ENCODE results near the gene ST3GAL3. TPM values are rescaled to one million over a fixed set of nuclear protein-coding genes. Genes with fewer than 3 reads are reported as not detected.

ST3GAL3 gene
- total and polyA plus RNA-seq, 2 of the 13 experiments (the other 11 are each of a cell fraction or from before 2014, with no cell fraction given), result 5.1 to 8.1 TPM

- peak; percentile 98 for TF ChIP-seq ZNF335 (CRISPR knock-in tag; IDR thresholded peaks at IDR 0.05)
- no peak for TF ChIP-seq ZSCAN22 (CRISPR knock-in tag; IDR thresholded peaks at IDR 0.05)
- TF ChIP-seq POLR2AphosphoS2 (IDR thresholded peaks at IDR 0.05; ENCODE audit: low read depth, low read length), result 0 out of 2 replicates have a peak, but pooled peaks have one; percentile 52
- TF ChIP-seq ZNF547 (CRISPR knock-in tag; IDR thresholded peaks at IDR 0.05), result no peak; the same call in 1 of the 2 replicates
- no peak for TF ChIP-seq ZBTB40 (IDR thresholded peaks at IDR 0.05)
- TF ChIP-seq ZBTB40 (CRISPR knock-in tag; IDR thresholded peaks at IDR 0.05), result peak; percentile 54; the same call in 1 of the 2 replicates
- no peak for TF ChIP-seq ZNF737 (CRISPR knock-in tag; IDR thresholded peaks at IDR 0.05; ENCODE audit: borderline replicate concordance)
- TF ChIP-seq ZMAT3 (CRISPR knock-in tag; conservative IDR thresholded peaks at IDR 0.05), result 0 out of 2 replicates have a peak, but pooled peaks have one; percentile 62
- peak; percentile 70; the same call in 1 of the 2 replicates for TF ChIP-seq ZNF83 (CRISPR knock-in tag; IDR thresholded peaks at IDR 0.05; ENCODE audit: borderline replicate concordance)
- peak; percentile 92 for TF ChIP-seq NR2C2 (CRISPR knock-in tag; IDR thresholded peaks at IDR 0.05; ENCODE audit: borderline replicate concordance)
- peak; percentile 67 for TF ChIP-seq NFYB (CRISPR knock-in tag; IDR thresholded peaks at IDR 0.05)
- peak; percentile 32; the same call in 1 of the 2 replicates for TF ChIP-seq ZNF709 (CRISPR knock-in tag; IDR thresholded peaks at IDR 0.05)
- TF ChIP-seq PAF1 (CRISPR knock-in tag; IDR thresholded peaks at IDR 0.05), result no peak
- TF ChIP-seq ZZZ3 (CRISPR knock-in tag; IDR thresholded peaks at IDR 0.05; ENCODE audit: borderline replicate concordance), result 0 out of 2 replicates have a peak, but pooled peaks have one; percentile 11
- TF ChIP-seq MXI1 (IDR thresholded peaks at IDR 0.05; ENCODE audit: borderline replicate concordance, low read depth, low read length), result peak; percentile 84; the same call in 1 of the 3 replicates
- TF ChIP-seq CHD2 (IDR thresholded peaks at IDR 0.05; ENCODE audit: low read depth, low read length), result 0 out of 2 replicates have a peak, but pooled peaks have one; percentile 5
- peak; percentile 91 for TF ChIP-seq CBFB (CRISPR knock-in tag; IDR thresholded peaks at IDR 0.05)
- TF ChIP-seq ZNF563 (CRISPR knock-in tag; IDR thresholded peaks at IDR 0.05), result peak; percentile 74; the same call in 1 of the 2 replicates
- no peak for TF ChIP-seq TCF12 (IDR thresholded peaks at IDR 0.05)
- no peak for TF ChIP-seq TCF12 (CRISPR knock-in tag; IDR thresholded peaks at IDR 0.05)
- no peak for TF ChIP-seq NCOA1 (CRISPR knock-in tag; IDR thresholded peaks at IDR 0.05)
- no peak for TF ChIP-seq FOXJ3 (CRISPR knock-in tag; IDR thresholded peaks at IDR 0.05; ENCODE audit: borderline replicate concordance)
- peak; percentile 83; the same call in 1 of the 2 replicates for TF ChIP-seq TBX2 (CRISPR knock-in tag; IDR thresholded peaks at IDR 0.05; ENCODE audit: borderline replicate concordance)
Observed at GRCh38 chr1:43974443-43975248, 267.3 kb downstream of the ST3GAL3 start, which contains the start of gene ATP6V0B (continued).

Measured in HepG2 (cell line).